ENCODE measurements around the gene NEUROD6.

Gene NEUROD6

DNA sequence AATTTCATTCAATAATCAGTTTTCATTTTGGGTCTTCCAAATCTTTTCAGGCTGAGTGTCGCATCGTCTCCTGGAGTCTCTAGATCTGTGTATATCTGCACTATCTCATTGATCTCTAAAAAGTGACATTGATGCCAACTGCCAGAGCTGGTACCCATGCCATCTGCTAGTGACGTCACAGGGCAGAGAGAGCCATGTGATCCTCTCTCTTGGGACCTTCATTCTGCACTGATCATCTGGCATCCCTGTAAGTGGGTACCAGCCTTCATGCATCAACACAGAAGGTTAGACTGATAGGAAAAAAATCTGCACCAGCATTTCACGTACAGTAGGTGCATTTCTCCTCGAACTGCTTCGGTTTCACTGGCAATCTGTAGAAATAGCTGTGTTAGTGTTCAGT, at the start of gene NEUROD6:
NEUROD6 (minus strand) TSS at position 124 of the 400 bp plus-strand sequence. CDS start 1,458 bp downstream, outside the sequence.
- peak in 6 of 56 donors; percentile 11 to 58 (median 22) for DNase-seq

DNA sequence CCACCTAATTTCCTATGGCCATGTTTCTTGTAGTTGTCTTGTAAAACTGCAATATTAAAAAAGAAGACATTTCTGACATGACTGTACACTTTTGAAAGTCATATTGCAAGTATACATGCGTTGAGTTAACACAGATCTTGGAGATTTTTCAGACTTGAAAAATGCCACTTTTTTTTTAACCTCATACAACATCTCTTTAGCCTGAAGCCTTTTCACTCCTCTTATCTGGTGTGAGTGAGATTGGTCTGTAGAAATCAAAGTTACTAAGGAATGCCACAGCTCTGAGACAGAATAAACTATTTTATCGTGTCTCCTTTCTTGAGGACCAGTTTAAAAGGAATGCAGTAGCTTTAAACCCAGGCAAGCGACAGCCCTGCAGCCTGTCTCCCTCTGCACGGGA, 43.9 kb upstream of the NEUROD6 start:
- no peak for DNase-seq

DNA sequence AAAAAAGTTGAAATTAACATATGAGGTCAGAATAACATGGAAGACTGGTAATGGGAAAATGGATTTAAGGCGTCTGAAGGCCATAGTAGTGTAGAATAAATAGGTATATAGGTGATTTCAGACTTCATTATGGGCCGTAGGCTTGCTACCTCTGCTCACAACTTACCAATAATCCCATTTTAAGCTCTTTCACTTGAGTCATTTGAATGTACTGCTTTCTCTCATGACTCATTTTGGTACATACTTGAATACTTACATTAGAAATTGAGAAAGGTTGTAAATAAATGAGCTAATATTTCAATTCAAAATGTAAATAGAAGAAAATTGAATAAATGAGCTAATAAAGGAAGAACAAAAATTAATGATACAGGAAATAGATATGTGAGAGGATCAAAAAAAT, 42.2 kb upstream of the NEUROD6 start:
- DNase-seq: no peak

DNA sequence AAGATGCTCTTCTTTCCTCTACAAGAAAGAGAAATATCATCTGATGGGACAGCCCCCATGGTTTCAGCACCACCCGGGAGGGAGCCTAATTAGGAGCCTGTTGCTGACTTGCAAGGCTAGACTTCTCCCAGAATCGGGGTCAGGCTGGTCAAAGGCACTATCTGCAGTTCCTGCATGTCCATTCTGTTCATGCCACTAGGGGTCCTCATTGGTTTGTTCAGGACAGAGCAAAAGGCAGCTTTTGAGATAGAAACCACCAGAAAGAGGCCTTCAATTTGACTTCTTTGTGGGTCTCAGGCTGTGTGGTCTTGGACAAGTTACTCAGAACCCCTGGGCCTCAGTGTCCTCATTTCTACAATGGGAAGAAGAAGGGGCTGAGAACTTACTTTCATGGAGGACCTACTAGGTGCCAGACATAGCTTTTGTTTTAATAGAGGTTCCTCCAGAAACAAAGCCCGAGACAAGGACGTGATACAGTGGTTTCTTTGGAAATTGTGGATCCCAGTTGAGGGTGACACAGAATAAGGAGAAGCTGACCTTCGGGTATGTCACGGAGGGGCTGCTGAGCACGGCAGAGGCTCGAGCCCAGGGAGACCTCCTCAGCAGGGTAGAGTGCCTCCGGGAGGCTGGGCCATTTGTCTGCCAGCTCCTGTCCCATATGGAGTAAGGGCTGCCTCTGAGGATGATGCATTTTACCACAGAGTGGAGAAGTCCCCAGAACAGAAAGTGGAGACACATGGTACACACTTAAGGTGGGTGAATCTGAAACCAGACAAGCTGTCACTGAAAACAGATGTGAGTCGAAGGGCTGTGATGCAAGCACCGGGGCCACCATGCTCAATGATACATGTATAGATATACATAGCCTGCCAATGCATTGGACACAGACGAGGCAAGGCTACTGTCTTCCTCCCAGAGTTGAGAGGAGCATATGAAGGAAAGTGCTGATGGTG, 33.1 kb upstream of the NEUROD6 start:
- DNase-seq: peak in 13 of 56 donors; percentile 3 to 58 (median 13)

DNA sequence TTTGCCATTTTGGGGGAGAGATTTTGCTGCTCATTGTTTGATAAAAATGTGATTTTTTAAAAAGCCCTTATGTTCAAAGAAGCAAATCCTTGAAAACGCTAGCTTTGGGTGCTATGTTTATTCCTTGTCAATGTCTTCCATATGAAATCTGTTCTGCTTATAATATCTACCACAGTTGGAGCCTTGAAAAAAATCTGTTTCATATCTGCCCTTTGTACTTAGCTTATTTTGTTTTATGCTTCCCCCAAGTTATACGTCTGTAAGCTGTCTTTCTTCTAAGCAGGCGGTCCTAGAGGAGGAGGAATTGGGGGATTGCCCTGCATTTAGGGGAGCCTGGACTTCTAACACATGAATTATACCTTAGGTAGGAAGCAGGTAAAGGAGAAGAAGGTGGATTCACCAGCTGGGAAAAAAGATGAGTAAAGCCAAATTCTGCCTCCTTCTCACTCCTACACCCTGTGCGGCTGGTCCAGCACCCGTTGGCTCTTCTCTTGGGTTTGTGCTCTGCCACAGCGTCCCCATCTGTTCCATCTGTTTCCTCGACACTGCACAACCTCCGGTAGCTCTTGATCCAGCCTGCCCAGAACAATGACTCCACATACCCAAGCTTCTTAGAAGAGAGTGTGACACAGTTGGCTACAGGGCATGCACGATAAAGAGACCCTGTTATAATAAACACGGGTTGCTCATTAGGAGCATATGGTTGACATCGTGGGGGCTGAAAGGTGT, 31.9 kb upstream of the NEUROD6 start:
- DNase-seq: peak in 2 of 56 donors; percentile 7 to 8

DNA sequence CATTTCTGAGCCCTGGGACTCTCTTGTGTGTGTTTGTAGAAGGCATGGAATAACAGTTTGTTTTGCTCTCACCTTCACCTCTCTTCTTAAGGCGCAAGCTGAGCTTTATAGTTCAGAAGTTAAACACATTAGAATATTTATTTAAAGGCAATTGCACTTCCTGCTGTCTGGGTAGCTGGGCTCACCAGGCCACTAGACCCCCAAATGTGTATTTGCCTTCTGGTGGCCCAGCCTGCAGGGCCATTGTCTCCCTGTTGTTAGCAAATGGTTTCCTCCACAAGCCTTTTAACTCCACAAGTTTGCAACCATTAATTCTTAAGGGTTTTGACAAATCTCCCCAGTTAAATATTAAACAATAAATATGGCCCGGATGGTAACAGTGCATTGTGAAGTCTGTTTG, 31.1 kb upstream of the NEUROD6 start:
- DNase-seq: no peak

DNA sequence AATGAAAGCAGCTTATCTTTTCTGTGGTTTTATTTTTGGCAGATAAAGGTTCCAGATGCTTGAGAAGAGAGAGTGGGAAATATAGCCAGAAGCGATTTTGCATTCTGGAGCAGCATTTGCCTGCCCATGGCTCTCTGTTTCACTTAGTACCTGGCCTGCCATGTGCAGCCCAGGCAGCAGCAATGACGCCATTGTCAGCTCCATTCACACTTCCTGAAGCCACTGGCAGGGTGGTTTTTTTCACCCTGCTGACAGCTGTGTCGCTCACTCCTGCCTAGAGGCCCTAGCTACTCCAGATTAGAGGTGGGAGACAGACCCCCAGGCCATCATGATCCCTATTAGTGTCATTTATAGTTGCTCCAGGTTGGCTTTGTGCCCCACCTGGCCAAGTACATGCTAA, 30.1 kb upstream of the NEUROD6 start:
- no peak for DNase-seq

DNA sequence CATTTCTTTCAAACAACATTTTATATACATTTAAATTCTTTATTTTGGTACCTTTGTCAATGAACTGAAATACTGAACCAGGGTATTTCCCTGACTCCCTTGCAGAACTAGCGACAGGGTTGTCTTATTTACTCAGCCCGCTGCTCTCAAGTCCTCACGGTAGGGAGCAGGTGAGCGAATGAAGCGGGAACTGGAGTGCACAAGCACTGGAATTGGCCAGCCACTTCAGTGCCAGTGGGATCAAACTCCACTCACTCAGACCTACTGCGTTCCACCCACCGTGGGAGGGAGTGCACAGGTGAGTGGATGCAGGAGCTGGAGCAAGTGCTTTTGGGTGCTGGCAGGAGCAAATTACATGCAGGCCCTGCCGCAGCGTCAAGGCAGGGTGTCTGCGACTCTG, 28.1 kb upstream of the NEUROD6 start:
- DNase-seq: no peak

DNA sequence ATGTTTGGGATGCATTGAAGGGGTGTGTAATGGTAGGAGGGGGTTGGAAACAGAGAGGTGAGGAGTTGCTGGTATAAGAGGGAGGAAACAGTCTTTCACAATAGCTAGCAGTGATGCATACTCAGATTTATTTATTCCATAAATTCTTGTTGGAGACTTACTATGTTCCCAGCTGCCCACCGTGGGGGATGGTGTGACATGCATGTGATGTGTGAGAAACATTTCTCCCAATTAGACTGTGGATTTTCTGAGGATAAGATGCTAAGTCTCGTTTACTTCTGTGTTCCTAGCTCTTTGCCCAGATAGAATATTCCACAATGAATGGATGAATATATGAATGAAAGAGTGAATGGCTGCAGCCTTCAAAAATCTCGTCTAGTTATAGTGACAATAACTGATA, 23.0 kb upstream of the NEUROD6 start:
- no peak for DNase-seq

DNA sequence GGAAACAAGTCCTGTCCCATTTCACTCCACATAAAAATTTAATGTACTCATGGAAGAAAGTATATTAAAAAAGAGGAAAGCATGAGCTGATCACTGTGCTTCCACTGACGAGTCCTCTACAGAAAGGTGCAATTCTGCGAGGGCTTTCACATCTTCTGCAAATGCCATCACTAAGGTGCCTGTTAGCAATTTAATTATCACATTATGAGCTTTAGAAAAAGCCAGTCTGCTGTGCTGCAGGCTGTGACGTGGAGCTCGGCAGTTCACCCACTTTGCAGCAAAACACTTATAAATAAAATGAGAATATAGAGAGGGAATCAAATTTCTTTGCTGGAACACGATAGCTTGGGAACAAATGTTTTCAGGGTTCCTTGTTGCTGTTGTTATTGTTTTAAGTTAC, 22.5 kb upstream of the NEUROD6 start:
- no peak for DNase-seq

DNA sequence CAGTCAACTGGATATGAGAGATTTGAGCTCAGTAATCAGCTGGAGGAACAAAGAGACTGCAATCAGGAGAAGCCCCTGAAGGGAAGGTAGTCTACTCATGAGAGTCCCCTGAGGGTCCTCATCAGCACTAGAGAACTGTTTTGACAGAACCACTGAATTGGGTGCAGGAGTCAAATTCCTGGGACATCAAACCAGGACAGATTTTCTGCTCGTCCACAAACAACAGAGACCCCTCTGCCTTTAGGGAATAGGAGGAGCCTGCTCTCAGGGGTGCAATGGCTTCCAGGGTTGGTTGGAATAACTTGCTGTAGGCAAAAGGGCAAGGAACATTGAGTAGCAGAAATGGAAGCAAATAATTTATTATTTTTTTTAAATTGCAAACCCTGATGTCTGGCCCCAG, 21.9 kb upstream of the NEUROD6 start:
- no peak for DNase-seq

DNA sequence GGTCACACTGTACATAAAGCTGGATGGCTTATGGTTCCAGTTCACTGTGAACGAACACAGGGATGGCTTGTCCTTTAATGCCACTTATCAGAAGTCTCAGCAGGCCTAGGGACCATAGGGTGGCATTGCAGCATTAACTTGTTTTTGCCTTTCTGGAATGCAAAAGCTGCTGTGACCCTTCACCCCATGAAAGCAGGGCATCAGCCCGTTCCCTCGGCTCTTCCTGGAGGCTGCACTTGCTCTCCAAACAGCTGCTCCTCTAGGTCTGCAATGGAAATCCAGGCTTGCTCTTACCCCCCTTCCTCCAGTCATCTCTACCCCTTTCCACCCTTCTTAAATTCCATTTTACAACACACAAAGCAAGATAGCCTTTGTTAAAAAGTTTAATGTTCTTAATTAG, 17.9 kb upstream of the NEUROD6 start:
- DNase-seq: no peak

DNA sequence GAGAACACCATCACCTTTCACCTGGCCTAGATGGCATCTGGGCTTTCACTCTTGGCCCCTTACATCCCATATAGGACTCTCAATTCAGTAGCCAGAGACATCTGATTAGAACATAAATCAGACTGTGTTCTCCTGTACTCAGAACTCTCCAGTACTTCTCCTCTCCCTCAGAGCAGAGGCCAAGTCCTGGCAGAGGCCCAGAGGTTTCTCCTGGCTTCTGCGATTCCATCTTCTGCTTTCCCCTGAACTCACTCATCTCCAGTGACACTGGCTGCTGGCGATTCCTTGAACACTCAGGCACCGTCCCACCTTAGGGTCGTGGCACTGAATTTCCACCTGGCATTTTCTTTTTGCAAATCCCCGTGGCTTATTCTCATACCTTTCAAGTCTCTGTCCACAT, 4.9 kb upstream of the NEUROD6 start:
- no peak for DNase-seq

DNA sequence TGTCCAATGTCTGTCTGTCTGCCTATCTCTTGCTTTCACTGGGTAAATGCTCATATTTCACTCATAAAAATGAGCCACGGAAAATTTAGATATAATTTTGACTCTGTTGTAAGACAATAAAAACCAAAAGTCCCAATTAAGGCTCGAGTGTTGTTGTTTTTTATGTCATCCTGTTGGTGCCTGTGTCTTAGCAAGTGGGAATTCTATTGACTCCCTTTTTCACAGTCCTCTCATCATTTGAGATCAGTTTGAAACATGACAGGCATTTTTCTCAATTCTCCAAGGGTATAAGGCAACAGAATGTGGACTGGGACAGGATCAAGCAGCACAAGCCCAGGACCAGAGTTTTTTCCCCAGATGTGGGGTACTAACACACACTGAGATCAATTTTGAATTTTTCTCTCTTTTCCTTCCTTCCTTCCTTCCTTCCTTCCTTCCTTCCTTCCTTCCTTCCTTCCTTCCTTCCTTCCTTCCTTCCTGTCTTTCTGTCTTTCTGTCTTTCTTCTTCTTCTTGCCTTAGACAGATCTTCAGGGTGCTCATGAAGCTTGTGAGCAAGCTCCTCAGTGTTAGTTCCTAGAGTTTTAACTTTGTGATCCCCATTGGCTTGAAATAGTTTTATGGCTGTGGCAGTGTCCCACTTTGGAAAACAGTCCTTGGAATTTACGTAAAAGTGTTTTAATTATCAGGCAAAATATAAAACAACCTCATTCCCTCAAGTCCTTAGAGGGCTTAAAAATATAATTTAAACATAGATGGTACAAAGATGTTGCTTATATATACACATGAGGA, 3.2 kb upstream of the NEUROD6 start:
- no peak for DNase-seq

DNA sequence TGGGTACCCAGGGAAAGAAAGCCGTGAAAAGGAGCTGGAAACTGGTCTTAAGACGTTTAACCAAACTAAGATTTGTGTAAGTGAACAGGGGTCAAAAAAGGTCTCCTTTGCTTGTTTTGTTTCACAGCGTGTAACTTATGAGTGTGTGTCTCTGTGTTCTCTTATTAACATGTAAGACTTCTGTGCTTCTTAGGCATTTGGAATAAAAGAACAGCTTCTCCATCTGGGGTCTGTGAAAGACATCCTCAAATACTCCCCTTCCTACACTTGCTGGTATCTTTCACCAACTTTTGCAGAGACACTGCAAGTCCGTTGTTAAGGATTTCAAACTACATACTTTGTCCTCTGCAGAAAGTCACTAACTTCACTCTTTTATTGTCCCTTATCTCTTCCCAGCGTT, 615 bp upstream of the NEUROD6 start:
- DNase-seq: no peak

DNA sequence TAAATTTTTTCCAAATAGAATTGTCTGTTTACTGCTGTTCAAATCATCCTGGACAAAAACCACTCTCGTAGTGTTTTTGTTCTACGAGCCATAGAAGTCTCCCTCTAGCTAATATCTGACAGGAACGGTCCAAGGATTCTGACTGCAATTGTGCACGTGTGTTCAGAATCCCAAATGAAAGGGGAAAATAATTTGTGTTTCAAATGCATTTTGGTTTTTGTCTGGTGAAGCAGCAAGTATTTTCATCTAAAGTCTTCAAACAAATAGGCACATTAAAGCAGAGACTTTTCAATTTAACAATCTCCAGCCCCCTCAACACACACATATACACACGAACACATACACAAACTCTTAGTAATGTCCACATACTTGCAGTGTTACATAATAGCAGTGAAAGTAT, 475 bp downstream of the NEUROD6 start:
- no peak for DNase-seq

DNA sequence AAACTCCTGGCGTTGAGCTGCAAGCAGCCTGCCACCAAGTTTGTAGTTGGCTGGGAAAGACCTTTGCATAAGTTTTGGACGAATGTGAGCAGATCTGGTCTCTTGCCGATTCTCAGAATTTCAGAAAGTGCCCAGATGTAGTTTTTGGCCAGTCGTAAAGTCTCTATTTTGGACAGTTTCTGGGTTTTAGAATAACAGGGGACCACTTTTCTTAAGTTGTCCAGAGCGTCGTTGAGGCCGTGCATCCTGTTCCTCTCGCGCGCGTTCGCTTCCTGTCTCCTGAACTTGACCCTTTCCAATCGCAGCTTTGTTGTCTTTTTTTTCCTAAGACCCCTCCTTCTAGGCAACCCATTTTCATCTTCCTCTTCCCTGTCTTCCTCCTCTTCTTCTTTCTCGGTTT, 1.8 kb downstream of the NEUROD6 start:
- DNase-seq: no peak

DNA sequence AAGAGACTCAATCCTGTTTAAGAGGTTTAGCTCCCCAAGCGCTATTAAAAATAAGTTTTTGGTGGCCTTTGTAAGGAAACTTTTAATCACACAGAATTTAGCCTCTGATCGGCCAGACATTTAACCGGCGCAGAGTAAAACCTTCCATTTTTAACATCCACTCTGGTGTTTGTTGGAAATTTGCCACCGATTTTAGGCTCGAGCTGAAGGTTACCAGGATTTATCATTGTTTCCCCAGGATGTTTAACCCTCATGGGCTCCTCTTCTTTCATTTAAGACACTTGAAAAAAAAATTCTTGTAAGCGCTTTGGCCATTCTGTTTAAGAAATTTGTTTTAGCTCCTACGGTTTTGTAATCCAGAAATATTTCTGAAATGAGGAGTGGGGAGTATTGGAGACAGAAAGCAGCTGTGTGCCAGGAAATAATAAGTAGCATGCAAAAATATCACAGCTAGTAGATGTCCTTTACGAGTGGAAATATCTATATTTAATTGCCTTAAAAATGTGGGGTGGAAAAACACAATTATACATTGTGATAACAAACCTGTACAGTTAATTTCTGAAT, 3.4 kb downstream of the NEUROD6 start:
- no peak for DNase-seq

DNA sequence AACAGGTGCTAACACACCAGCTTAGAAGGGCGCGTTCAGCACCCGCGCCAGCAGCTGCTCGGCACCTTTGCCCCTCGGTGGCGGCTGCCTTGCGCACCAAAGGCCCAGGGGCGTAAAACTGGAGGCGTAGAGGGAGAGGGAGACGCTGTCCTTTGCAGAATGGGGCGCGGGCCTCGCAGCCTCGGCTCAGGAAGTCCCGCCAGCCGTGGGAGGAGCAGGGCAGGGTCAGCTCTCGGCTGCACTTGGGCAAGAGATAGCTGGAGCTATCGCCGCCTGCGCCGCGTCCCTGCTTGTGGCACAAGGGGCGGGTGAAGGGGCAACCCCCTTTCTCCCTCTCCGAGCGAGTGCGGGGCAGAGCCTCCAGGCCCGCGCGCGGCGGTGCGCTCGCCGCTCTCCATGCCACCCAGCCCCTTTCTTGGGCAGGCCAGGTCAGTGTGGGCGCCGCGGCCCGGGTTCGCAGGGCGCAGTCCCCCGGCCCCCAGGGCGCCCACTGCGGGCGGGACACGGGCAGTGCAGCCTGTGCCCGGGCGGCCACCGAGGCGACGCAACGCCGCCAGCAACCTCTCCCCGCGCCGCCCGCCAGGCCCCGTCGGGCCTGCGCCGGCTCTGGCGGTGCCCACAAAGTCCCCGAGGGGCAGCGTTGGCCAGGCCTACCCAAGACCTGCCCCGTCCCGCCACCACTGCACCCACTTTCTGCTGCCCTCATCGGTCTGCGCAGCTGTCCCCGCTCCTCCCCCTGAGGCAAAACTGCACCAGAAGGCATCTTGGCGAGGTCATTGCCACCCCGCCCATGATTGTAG, 4.1 kb downstream of the NEUROD6 start:
- DNase-seq: no peak

DNA sequence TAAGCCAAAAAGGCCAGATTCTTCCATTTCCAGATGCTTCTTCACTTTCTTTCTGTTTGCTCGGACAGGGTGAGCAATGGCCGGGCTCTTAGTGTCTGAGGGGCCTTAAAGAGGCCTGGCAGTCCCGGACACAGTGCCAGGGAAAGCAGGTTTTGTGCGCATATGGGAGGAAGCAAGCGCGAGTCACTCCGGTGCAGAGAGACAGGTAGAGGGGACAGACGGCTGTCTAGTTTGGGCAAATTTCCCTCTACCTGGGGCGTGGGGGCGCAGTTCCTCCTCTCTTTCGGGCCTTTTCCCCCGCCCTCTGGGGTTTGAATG, 4.7 kb downstream of the NEUROD6 start:
- DNase-seq: no peak

Measured in amygdala (tissue), 56 donors.